Progenitor cell of endocrine pancreas (in vitro differentiated cells): ENCODE measurements around the gene IPPK. TPM values are rescaled to one million over a fixed set of nuclear protein-coding genes. Genes with fewer than 3 reads are reported as not detected.
A peak's percentile ranks its signal among the peaks of the same experiment; 100 is the strongest.

Source experiments
- DNase-seq: peaks from one replicate; pipeline ENCODE4 v3.0.0; 2021; ENCODE audit warnings: low spot score; ENCODE audit not compliant: unreplicated experiment
- H3K27ac Mint-ChIP-seq: 2 replicates; pipeline ENCODE4 v1.8.0; 2021; ENCODE audit warnings: mild to moderate bottlenecking, moderate library complexity, mixed read lengths
- H3K27me3 Mint-ChIP-seq: 2 replicates; pipeline ENCODE4 v1.8.0; 2021; ENCODE audit warnings: mixed read lengths
- H3K36me3 Mint-ChIP-seq: 2 replicates; pipeline ENCODE4 v1.8.0; 2022; ENCODE audit warnings: mixed read lengths; ENCODE audit not compliant: insufficient read depth
- H3K4me1 Mint-ChIP-seq: 2 replicates; pipeline ENCODE4 v1.8.0; 2021; ENCODE audit warnings: low read depth, mixed read lengths
- H3K4me3 Mint-ChIP-seq: 2 replicates; pipeline ENCODE4 v1.8.0; 2021; ENCODE audit warnings: low read depth, mild to moderate bottlenecking, moderate library complexity, mixed read lengths
- H3K9me3 Mint-ChIP-seq: 2 replicates; pipeline ENCODE4 v1.8.0; 2021; ENCODE audit warnings: low read depth, mixed read lengths
- total RNA-seq: library from RNA; stranded (reverse); gene quantifications from 2 replicates; pipeline ENCODE4 v1.2.1, GENCODE V29; 2021
- TF ChIP-seq, protein P1 (sequence below): fragments of 200-600 bp; sonication (generic); IDR thresholded peaks from one replicate; pipeline ENCODE4 v1.5.0; 2021; ENCODE audit warnings: antibody characterized with exemption, mild to moderate bottlenecking; ENCODE audit not compliant: unreplicated experiment

Gene IPPK
- total RNA-seq, 1 donor from 2014 or later: 10.2 TPM

DNA sequence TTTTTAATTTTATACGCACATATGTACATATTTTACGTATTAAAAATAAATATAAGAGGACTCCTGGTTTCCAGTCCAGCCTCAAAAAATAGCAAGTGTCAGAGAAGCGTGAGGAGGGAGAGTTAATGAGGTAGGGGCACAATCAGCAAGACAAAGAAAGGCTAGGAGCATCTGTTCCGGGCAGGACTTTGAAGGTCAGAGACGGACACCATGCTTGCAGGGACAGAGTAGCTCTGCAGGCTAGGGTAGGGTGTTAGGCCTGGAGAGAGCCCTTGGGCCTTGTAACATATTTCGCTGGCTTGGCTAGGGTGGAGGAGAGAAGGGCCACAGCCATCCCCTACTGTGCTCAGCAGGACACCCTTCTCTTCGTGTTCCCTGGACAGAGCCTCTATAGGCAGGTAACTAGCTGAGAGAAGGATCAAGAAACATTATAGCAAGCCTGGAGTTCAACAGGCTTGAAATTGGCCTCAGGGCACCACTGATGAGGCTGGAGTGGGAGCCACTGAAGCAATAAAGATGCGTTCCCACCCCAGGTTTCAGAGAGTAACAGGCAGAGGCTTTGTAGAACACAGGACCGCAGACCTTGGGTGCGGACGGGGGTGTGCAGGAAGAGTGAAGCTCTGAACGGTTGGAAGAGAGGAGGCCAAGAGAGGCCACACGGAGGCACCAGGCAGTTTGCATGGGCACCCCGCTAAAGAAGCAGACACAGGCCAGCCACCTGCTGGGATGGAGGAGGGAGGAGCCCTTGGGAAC, 9.7 kb upstream of the IPPK start:
- TF ChIP-seq, protein P1, sequence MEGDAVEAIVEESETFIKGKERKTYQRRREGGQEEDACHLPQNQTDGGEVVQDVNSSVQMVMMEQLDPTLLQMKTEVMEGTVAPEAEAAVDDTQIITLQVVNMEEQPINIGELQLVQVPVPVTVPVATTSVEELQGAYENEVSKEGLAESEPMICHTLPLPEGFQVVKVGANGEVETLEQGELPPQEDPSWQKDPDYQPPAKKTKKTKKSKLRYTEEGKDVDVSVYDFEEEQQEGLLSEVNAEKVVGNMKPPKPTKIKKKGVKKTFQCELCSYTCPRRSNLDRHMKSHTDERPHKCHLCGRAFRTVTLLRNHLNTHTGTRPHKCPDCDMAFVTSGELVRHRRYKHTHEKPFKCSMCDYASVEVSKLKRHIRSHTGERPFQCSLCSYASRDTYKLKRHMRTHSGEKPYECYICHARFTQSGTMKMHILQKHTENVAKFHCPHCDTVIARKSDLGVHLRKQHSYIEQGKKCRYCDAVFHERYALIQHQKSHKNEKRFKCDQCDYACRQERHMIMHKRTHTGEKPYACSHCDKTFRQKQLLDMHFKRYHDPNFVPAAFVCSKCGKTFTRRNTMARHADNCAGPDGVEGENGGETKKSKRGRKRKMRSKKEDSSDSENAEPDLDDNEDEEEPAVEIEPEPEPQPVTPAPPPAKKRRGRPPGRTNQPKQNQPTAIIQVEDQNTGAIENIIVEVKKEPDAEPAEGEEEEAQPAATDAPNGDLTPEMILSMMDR: no peak
- Mint-ChIP-seq H3K4me1 (no peaks in the 10 kb centered on the region), H3K27me3 (no peaks in the 10 kb centered on the region), H3K4me3 (no peak overlapping the region), H3K36me3 (no peaks in the 10 kb centered on the region), H3K9me3 (no peaks in the 10 kb centered on the region), H3K27ac (no peak overlapping the region)
- DNase-seq: no peak

DNA sequence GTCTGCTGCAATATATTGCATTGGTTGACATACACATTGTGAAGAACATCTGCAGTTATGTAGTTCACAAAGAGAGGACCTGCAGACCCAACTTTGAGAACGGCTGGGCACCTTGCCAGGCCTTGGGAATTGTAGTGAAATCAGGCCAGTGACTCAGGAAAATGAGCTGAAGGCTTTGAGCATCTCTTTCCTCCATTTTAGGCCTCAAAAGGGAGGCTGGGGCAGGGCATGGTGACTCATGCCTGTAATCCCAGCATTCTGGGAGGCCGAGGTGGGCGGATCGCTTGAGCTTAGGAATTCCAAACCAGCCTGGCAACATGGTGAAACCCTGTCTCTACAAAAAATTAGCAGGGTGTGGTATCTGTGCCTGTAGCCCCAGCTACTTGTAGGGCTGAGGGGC, 1.4 kb upstream of the IPPK start:
- H3K4me3 Mint-ChIP-seq: peak overlapping the region; percentile 94
- no peaks in the 10 kb centered on the region for H3K36me3 Mint-ChIP-seq
- H3K27me3 Mint-ChIP-seq: no peaks in the 10 kb centered on the region
- peaks cover 6% of the 10 kb centered on the region for H3K4me1 Mint-ChIP-seq
- no peak for DNase-seq
- TF ChIP-seq, protein P1: no peak
- no peaks in the 10 kb centered on the region for H3K9me3 Mint-ChIP-seq
- H3K27ac Mint-ChIP-seq: peak overlapping the region; percentile 24

DNA sequence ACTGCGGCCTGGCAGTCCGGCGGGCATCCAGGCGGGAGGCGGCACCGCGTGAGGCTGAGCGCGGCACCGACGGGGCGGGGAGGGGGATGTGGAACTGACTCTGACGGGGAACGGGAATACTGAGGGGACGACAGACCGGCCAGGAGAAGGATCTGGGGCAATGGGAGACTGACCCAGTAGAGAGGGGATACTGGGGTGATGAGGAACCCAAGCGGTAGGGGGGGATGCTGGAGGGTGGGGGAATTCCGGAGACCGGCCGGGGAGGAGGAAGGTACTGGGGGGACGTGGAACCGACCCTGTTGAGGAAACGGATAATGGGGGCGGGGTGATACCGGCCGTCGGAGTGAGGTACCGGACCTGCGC, 423 bp downstream of the IPPK start:
- Mint-ChIP-seq H3K9me3 (no peaks in the 10 kb centered on the region), H3K4me1 (peaks cover 8% of the 10 kb centered on the region), H3K27ac (peak overlapping the region; percentile 84), H3K36me3 (peaks cover 2% of the 10 kb centered on the region), H3K27me3 (no peaks in the 10 kb centered on the region), H3K4me3 (peak overlapping the region; percentile 94)
- TF ChIP-seq, protein P1: no peak
- no peak for DNase-seq

DNA sequence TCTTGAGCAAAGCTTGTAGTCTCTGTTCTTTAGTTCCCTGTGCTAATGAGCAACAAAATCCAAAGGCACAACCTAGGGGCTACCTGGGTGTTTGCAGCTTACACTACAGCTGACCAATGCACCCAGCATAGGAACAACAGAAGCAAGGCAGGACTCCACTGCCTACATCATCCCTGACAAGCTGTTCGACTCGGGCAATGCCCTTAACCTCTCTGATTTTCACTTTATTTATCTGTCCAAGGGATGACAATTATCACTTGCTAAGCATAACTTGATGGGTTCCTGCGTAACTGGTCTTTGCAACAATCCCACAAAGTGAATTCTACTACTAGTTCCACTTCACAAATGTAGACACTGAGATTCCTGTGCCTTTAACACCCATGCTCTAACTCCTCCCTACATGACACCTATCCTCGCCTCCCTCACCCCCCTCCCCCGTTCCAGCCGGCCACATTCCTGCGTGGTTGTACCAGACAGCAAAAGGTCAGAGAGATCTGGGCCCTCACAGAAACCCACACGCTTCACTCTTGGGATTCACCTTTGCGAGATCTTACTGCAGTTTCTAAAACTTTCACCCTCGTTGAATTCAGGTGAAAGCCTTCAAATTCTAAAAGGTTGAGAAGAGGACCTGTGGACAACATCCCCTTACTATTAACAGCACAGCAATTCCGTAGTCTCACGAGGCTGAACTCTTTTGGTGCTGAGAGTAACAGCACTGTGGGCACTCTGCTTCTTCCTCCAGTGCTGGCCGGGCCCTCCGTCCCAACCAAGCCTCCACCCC, 995 bp downstream of the IPPK start:
- DNase-seq: no peak
- H3K4me3 Mint-ChIP-seq: peak overlapping the region; percentile 94
- peaks cover 8% of the 10 kb centered on the region for H3K4me1 Mint-ChIP-seq
- TF ChIP-seq, protein P1: no peak
- no peaks in the 10 kb centered on the region for H3K9me3 Mint-ChIP-seq
- H3K36me3 Mint-ChIP-seq: peaks cover 2% of the 10 kb centered on the region
- H3K27ac Mint-ChIP-seq: peak overlapping the region; percentile 85
- no peaks in the 10 kb centered on the region for H3K27me3 Mint-ChIP-seq

DNA sequence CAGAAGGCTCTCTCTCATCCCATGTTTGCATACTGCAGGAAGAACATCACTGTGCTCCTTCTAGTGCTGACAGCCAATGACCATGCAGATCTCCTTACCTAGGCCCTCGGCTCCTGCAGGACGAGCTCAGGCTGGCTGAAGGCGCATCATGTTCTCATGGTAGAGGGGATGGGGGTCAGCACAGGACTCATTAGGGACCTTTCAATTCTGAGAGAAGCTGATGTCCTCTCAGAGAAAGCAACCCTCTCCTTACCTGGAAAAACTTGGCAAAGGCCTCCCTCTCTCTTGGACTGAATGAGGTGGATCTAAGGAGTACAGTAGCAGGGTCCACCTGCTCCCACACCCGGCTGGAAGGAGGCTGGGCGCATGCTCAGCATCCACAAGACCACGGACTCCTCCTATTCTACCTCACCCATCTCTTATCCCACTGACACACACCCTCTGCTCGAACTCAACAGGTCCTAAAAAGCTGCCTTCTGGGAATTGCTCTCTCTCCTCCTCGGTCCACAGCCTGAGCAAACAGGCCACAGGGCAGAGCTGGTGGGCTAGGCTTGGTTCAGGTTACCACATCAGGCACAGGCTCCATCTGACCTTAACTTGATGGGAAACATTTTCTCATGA, 2.9 kb downstream of the IPPK start:
- TF ChIP-seq, protein P1: no peak
- Mint-ChIP-seq H3K4me1 (peaks cover 8% of the 10 kb centered on the region), H3K36me3 (peaks cover 2% of the 10 kb centered on the region), H3K9me3 (no peaks in the 10 kb centered on the region), H3K27me3 (no peaks in the 10 kb centered on the region), H3K27ac (no peak overlapping the region), H3K4me3 (no peak overlapping the region)
- no peak for DNase-seq
